Stimulated activated naive CD8-positive, alpha-beta T cell treated with anti-CD3 and anti-CD28 coated beads, Interleukin-15, Interleukin-2, amounts not matched to agents 100 ng/mL and 50 ng/mL, for 24 hours (primary cell): ENCODE measurements around the gene PITPNM2.
A peak's percentile ranks its signal among the peaks of the same experiment; 100 is the strongest.

Experiments used
- H3K27ac Mint-ChIP-seq: one replicate; pipeline ENCODE4 v1.8.0; 2021; ENCODE audit warnings: mild to moderate bottlenecking, mixed read lengths
- H3K27me3 Mint-ChIP-seq: one replicate; pipeline ENCODE4 v1.8.0; 2021; ENCODE audit warnings: mixed read lengths
- H3K36me3 Mint-ChIP-seq: one replicate; pipeline ENCODE4 v1.8.0; 2021; ENCODE audit warnings: low read depth, mixed read lengths
- H3K4me1 Mint-ChIP-seq: one replicate; pipeline ENCODE4 v1.8.0; 2021; ENCODE audit warnings: low read depth, mixed read lengths
- H3K4me3 Mint-ChIP-seq: one replicate; pipeline ENCODE4 v1.8.0; 2021; ENCODE audit warnings: mild to moderate bottlenecking, mixed read lengths
- H3K9me3 Mint-ChIP-seq: one replicate; pipeline ENCODE4 v1.8.0; 2021; ENCODE audit warnings: mixed read lengths

PITPNM2 gene

DNA sequence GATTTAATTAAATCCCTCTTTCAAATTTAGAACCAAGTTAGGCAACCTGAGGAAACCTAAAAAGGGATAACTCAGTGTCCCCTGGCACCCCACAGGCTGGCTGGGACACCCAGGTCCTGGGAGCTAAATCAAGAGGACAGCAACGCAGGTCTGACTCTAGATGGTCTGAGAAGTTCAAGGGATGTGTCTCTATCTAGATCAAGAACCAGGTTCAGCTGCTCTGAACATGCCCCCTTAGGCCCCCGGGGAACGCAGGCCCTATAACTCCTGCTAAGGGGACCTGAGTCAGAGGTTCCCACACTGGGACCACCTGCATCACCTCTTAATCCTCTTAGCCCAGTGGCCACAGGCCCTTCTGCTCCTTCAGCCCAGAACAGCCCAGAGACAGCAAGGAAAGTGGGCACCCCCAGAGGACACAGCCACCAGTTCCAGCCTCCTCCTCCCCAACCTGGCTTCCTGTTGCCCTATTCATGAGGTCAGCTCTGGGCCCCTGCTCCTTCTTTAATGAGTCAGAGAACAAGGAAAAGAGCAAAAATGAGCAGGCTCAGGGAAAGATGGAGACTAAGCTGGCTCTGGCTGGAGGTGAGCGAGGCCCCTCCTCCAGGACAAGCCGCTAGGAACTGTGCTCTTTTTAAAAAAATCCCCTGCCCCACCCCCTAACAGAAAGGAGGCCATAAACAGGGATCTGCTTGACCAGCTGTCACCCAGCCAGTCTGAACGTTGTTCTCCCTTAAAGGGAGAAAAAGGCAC lies 10.8 kb downstream of the PITPNM2 start:
- peaks cover 47% of the 10 kb centered on the region for H3K4me1 Mint-ChIP-seq
- H3K27me3 Mint-ChIP-seq = no peaks in the 10 kb centered on the region
- no peak overlapping the region for H3K4me3 Mint-ChIP-seq
- no peaks in the 10 kb centered on the region for H3K9me3 Mint-ChIP-seq
- H3K36me3 Mint-ChIP-seq = peaks cover 10% of the 10 kb centered on the region
- H3K27ac Mint-ChIP-seq = peak overlapping the region; percentile 21

DNA sequence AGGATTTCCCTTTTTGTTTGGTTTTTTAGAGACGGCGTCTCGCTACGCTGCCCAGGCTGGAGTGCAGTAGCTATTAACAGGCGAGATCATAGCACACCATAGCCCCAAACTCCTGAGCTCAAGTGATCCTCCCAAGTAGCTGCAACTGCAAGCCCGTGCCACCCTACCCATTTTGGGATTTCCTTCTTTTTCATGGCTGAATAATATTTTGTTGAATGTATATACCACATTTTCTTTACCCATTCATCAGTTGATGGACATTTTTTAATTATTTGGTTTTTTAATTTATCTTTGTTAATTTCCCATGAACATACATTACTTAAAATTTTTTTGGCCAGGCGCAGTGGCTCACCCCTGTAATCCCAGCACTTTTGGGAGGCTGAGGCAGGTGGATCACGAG lies 15.2 kb downstream of the PITPNM2 start:
- no peak overlapping the region for H3K4me3 Mint-ChIP-seq
- H3K9me3 Mint-ChIP-seq = no peaks in the 10 kb centered on the region
- H3K27me3 Mint-ChIP-seq = no peaks in the 10 kb centered on the region
- H3K4me1 Mint-ChIP-seq = peaks cover 50% of the 10 kb centered on the region
- H3K36me3 Mint-ChIP-seq = peaks cover 10% of the 10 kb centered on the region
- no peak overlapping the region for H3K27ac Mint-ChIP-seq

DNA sequence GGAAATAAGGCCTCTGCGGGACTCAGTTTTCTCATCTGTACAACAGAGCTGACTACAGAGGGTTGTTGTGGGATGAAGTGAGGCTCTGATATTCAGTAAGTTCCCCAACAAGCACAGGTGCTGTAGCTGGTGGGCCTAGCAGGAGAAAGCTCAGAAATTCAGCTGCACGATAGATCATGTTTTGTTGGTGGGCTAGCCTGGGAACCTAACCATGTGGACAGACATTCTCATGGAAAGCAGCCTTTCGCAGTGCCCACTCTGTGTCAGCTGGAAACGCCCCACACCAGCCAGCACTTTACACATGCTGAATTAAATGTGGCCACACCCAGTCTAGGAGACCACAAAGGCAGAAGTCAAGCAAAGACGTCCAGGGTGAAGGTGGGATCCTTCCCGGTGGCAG lies 16.1 kb downstream of the PITPNM2 start:
- H3K4me3 Mint-ChIP-seq = no peak overlapping the region
- H3K36me3 Mint-ChIP-seq = peaks cover 10% of the 10 kb centered on the region
- no peaks in the 10 kb centered on the region for H3K27me3 Mint-ChIP-seq
- H3K9me3 Mint-ChIP-seq = no peaks in the 10 kb centered on the region
- peaks cover 45% of the 10 kb centered on the region for H3K4me1 Mint-ChIP-seq
- H3K27ac Mint-ChIP-seq = no peak overlapping the region

DNA sequence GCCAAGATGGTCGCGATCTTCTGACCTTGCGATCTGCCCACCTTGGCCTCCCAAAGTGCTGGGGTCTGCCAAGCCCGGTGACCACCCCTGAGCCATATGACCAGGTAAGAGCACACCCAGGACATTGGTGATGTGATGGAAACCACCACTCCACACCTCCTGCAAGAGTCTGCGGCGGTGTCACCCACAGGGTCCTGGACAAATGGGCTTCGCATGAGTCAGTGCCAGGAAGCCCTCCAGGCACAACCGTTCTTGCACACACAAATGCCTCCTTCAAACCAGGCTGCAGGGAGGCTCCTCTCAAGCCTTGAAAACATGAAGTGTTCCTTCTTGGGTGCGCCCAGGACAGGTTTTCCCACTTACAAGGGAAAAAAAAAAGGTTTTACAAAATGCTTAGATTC lies 16.6 kb downstream of the PITPNM2 start:
- H3K4me3 Mint-ChIP-seq = no peak overlapping the region
- H3K9me3 Mint-ChIP-seq = no peaks in the 10 kb centered on the region
- H3K4me1 Mint-ChIP-seq = peaks cover 40% of the 10 kb centered on the region
- no peaks in the 10 kb centered on the region for H3K27me3 Mint-ChIP-seq
- H3K36me3 Mint-ChIP-seq = peaks cover 10% of the 10 kb centered on the region
- H3K27ac Mint-ChIP-seq = no peak overlapping the region

DNA sequence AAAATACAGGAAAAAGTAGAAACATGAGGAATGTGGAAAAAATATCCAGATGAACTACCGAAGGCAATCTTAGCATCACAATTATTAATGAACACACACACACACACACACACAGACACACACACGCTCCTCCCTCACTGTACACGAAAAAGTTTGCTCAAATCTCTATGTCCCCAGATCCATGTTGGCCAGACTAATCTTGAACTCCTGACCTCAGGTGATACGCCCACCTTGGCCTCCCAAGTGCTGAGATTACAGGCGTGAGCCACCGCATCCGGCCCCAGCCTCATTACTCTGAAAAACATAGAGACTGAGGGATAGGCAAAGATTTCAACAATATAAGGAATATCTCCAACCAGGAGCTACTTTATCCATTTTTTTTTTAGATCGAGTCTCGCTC lies 17.2 kb downstream of the PITPNM2 start:
- Mint-ChIP-seq H3K27ac (no peak overlapping the region), H3K27me3 (no peaks in the 10 kb centered on the region), H3K9me3 (no peaks in the 10 kb centered on the region), H3K36me3 (peaks cover 10% of the 10 kb centered on the region), H3K4me3 (no peak overlapping the region), H3K4me1 (peaks cover 40% of the 10 kb centered on the region)

DNA sequence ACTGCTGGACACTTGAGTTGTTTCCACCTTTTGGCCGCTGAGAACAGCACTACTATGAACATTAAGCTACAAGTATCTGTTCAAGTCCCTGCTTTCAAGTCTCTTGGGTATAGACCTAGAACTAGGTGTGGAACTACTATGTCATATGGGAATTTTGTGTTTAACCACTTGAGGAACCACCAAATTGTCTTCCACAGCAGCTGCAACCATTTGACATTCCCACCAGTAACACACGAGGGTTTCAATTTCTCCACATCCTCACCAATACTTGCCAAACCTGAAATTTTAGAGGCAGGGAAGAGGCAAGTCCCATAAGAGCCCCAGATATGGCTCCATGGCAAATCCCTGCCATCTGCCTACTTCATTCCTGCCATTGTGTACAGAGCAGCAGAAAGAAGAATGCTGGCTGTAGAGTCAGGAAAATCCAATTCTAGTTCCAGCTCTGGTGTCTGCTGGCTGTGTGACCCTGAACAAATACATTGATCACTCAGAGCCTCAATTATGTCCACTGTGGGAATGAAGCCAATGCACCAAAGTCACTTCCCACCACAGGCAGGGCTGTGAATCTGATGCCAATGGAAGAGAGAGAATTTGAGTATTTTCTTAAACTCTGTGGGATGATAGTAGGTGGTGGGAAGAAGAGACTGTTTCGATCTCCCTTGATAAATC lies 17.8 kb downstream of the PITPNM2 start:
- Mint-ChIP-seq H3K4me1 (peaks cover 40% of the 10 kb centered on the region), H3K27me3 (no peaks in the 10 kb centered on the region), H3K36me3 (peaks cover 10% of the 10 kb centered on the region), H3K4me3 (no peak overlapping the region), H3K9me3 (no peaks in the 10 kb centered on the region), H3K27ac (peak overlapping the region; percentile 61)

DNA sequence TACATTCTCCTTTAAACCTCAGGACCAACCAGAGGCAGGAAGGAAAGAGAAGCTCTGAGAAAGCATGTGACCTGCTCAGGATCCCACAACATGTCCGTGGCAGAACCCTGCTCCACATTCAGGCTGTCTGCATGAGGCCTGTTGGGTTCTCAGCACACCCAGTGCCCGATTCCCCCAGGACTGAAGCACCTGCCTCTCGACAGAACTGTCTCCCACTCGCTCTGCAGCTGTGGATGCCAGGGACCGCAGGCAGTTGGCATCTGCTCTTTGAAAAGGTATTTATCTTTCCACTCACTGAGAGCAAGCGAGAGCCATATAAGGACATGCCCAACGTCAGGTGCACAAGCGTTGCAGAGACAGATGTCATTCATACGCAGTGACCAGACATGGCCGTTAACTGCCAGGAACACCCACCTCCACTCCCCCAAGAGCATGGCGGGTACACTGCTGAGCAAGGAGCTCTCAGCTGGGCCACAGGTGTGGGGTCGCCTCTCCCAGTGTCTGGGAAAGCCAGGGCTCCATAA lies 18.9 kb downstream of the PITPNM2 start:
- H3K27ac Mint-ChIP-seq = peak overlapping the region; percentile 55
- H3K4me1 Mint-ChIP-seq = peaks cover 43% of the 10 kb centered on the region
- peaks cover 10% of the 10 kb centered on the region for H3K36me3 Mint-ChIP-seq
- H3K4me3 Mint-ChIP-seq = peak overlapping the region; percentile 36
- H3K9me3 Mint-ChIP-seq = no peaks in the 10 kb centered on the region
- H3K27me3 Mint-ChIP-seq = no peaks in the 10 kb centered on the region

DNA sequence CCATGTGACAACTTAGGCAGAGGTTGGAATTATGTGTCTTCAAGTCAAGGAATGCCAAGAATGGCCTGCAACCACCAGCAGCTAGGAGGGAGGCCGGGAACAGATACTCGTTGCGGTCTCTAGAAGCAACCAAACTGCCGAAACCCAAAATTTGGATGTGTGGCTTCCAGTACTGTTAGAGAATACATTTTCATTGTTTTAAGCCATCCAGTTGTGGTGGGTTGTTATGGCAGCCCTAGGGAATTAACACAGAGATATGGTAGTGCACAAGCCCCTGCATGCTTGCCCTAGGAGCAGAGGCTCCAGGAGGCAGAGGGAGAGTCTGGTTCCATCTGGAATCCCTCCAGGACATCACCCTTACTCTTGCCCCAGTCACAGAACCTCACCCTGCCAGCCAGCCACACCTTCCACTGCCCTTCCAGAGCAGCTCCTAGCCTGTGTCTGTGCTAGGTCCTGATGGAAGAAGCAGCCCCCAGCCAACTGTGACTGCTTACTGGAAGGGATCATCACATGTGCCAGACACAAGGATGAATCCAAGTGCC lies 19.5 kb downstream of the PITPNM2 start:
- peak overlapping the region; percentile 30 for H3K4me3 Mint-ChIP-seq
- peaks cover 49% of the 10 kb centered on the region for H3K4me1 Mint-ChIP-seq
- H3K36me3 Mint-ChIP-seq = peaks cover 8% of the 10 kb centered on the region
- peak overlapping the region; percentile 55 for H3K27ac Mint-ChIP-seq
- no peaks in the 10 kb centered on the region for H3K9me3 Mint-ChIP-seq
- no peaks in the 10 kb centered on the region for H3K27me3 Mint-ChIP-seq

DNA sequence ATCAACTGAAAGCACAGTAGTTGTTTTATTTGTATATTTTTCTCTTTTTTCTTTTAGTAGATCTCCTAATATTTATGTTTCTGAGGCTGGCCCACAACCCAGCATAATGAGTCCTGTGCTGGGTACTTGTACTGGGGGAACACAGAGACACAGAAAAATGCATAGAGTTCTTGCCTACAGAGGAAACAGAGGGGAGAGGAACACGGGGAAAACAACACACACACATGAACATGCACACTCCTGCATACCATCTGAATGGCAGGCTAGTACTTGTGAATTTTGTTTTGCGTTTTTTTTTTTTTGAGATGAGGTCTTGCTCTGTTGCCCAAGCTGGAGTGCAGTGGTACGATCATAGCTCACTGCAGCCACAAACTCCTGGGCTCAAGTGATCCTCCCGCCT lies 21.3 kb downstream of the PITPNM2 start:
- Mint-ChIP-seq H3K4me3 (no peak overlapping the region), H3K27ac (no peak overlapping the region), H3K4me1 (peaks cover 45% of the 10 kb centered on the region), H3K36me3 (no peaks in the 10 kb centered on the region), H3K27me3 (no peaks in the 10 kb centered on the region), H3K9me3 (no peaks in the 10 kb centered on the region)

DNA sequence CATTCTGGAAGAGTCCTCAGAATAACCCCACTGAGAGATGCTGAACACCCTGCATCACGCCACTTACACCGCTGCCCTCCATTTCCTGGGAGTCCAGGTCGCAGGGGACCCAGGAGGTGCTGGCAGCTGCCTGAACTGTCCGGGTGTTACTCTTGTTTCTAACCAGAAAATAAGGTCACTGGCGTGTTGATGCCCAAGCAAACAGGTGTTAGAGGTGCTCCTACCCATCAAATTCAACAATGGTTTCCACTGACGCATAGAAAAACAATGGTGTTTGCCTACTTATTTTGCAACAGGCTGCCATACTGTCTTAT lies 23.8 kb downstream of the PITPNM2 start:
- Mint-ChIP-seq H3K36me3 (no peaks in the 10 kb centered on the region), H3K4me1 (peaks cover 42% of the 10 kb centered on the region), H3K9me3 (no peaks in the 10 kb centered on the region), H3K27ac (no peak overlapping the region), H3K27me3 (no peaks in the 10 kb centered on the region), H3K4me3 (no peak overlapping the region)

DNA sequence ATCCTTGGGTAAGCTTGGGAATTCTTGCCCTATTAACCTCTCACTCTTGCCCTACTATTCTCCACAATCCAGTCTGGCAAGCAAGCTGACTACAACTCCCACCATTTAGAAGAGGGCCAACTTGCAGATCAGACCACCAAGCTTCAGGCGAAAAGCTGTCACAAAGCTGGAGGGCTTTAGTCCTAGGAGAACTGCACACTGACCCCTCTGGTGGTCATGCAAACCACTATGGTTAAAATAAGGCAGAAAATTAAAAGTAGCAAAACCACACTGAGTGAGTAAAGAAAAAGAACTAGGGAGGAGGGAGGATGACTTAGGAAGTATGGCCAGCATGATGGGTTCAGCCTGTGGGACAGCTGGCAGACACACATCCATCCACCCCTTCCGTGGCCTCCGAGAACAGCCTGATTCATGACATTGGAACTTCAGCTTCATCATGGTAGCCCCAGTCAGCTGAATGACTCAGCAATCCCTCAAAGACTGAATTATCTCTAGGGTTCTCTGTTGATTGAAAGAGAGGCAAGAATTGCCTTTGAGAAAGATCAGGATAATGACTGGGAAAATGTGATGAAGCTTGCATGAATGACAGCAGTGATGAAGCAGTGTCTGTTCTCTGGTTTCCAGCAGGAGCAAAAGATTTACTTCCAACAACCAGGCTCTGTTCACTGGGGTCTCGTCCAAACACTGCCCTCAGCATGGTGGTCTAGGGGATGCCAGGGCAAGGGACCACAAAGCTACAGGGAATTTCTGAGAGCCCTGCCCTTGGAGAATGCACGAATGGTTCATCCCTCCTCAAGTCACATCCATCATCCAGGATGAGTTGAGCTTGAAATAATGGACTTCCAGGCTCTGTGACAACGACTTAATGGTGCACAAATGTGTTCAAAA lies 24.4 kb downstream of the PITPNM2 start:
- Mint-ChIP-seq H3K27me3 (no peaks in the 10 kb centered on the region), H3K4me3 (no peak overlapping the region), H3K9me3 (no peaks in the 10 kb centered on the region), H3K36me3 (no peaks in the 10 kb centered on the region), H3K27ac (peak overlapping the region; percentile 0), H3K4me1 (peaks cover 42% of the 10 kb centered on the region)

DNA sequence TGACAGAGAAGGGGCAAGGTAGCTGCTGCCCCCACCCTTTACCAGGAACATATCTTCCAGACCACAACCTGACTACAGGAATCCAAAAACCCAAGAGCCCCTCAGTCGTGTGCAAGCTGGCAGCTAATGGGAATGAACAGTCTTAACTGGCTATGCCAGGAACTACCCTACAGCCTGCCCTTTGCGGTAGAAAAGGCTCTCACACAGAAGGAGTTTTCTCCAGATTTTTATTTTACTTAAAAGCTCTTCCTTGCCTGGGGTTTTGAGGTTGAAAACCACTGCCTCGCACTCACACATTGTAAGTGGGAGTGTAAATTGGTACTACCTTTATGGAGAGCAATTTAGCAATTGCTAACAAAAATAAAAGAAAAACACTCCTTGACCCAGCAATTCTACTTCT lies 28.3 kb downstream of the PITPNM2 start:
- peak overlapping the region; percentile 10 for H3K27ac Mint-ChIP-seq
- no peak overlapping the region for H3K4me3 Mint-ChIP-seq
- H3K4me1 Mint-ChIP-seq = peaks cover 61% of the 10 kb centered on the region
- H3K36me3 Mint-ChIP-seq = no peaks in the 10 kb centered on the region
- H3K9me3 Mint-ChIP-seq = no peaks in the 10 kb centered on the region
- H3K27me3 Mint-ChIP-seq = no peaks in the 10 kb centered on the region

DNA sequence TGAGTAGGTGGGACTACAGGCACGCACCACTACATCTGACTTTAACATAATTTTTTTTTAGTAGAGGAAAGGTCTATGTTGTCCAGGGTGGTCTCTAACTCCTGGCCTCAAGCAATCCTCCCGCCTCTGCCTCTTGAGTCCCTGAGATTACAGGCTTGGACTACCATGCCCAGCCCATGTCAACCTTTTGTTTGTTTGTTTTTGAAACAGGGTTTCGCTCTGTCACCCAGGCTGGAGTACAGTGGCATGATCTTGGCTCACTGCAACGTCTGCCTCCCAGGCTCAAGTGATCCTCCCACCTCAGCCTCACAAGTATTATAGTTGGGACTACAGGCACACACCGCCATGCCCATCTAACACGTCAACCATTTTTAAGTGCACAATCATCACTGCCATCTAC lies 29.2 kb downstream of the PITPNM2 start:
- no peaks in the 10 kb centered on the region for H3K27me3 Mint-ChIP-seq
- H3K36me3 Mint-ChIP-seq = no peaks in the 10 kb centered on the region
- no peak overlapping the region for H3K27ac Mint-ChIP-seq
- H3K4me3 Mint-ChIP-seq = no peak overlapping the region
- no peaks in the 10 kb centered on the region for H3K9me3 Mint-ChIP-seq
- H3K4me1 Mint-ChIP-seq = peaks cover 62% of the 10 kb centered on the region

DNA sequence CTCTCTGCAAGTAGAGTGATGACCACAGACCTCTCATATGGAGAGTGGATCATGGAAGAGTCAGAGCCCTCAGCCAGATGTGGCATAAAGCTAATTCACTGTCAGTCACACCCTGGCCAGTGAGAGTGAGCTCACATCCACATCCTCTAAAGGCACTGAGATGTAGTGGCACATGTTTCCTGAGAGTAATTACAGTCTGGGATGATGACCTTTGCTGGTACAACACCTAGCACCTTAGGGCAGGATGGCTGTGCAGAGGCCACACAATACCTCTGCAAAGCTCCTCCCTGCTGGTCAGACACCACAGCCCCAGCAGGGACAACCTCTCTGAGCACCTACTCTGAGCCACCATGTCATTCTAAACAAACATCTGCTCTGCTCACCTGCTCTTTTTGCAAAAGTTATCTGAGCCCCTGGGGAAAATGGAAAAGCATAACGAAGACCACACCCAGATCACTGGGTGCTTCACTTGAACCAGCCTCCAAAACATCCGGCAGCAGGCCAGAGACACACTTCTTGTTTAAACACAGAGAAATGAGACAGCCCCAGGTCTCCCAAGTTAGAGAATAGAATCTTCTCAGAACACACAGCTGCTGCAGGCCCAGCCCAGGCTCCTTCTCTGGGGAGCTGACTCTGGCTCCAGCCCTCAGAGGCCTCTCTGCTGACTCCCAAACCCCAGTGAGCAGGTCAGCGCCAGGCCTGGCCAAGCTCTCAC lies 30.3 kb downstream of the PITPNM2 start:
- peaks cover 65% of the 10 kb centered on the region for H3K4me1 Mint-ChIP-seq
- H3K27me3 Mint-ChIP-seq = no peaks in the 10 kb centered on the region
- H3K4me3 Mint-ChIP-seq = no peak overlapping the region
- H3K9me3 Mint-ChIP-seq = no peaks in the 10 kb centered on the region
- peak overlapping the region; percentile 49 for H3K27ac Mint-ChIP-seq
- no peaks in the 10 kb centered on the region for H3K36me3 Mint-ChIP-seq
